Fibroblast of pulmonary artery (primary cell): ENCODE data around the gene CCNT1.

Experiments used
- DNase-seq: peaks from one replicate; pipeline ENCODE4 v3.0.0-alpha.2; 2010; ENCODE audit warnings: low read depth
- H3K4me3 ChIP-seq: replicated peaks from 2 replicates; pipeline ENCODE4 v1.5.1; 2011; ENCODE audit warnings: low read depth, mild to moderate bottlenecking, control low read depth, low read length, moderate library complexity
- CTCF ChIP-seq: IDR thresholded peaks from 2 replicates; pipeline ENCODE4 v1.5.1; 2011; ENCODE audit warnings: mild to moderate bottlenecking, control low read depth, low read length, inconsistent platforms; ENCODE audit errors: missing control alignments

The CCNT1 gene

DNA sequence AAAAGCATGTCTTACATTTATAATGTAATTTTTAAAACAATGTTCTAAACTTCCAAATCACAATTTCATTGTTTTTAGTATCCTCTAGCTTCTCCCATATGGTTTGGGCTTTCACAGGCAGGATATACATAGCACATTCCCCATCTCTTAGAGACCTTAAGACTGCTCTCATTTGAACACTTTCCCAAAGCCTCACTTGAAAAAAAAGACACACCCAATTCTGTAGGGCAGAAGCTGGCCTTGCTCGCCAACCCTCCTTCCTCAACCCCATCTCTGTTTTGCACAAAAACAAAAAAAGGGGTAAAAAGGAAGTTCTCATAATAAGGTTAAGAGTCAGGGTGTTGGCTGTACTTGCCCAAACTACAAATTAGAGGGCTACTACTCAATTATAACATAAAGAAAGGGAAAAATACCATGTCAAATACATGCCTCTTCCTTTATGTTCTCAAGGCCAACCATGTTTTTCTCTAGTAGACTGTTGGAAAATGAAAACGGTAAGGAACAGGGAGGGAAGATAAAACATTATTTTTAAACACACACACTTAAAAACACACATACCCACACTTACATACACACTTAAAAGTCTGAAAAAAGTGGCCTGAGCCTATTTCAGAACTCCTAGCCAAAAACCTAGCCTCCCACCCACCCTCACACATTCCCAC lies 24.6 kb downstream of the CCNT1 start:
- TF ChIP-seq CTCF, result no peak

DNA sequence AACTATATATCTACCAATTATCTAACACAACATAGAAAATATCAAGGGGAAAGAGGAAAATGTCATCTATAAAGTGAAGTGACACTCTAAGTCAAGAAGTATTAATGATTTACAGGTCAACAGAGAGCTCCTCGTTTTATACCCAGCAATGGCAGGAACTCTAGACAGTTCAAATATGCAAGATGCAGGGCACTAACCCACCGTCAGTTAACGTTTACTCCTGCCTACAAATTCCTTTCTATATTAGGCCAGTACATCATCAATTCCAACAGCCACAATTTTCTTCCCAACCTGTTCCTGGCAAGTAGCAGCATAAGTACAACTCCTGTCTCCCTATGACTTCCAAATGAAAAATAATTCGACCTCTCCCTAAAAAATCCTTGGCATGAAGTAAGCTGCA lies 25.5 kb downstream of the CCNT1 start:
- DNase-seq, result no peak
- TF ChIP-seq CTCF, result no peak
- no peak overlapping the region for H3K4me3 ChIP-seq

More for the DNA sequence above, 24.6 kb downstream of the CCNT1 start:
- DNase-seq, result no peak
- H3K4me3 ChIP-seq, result no peak overlapping the region

- no peak for TF ChIP-seq CTCF
- DNase-seq, result no peak
- H3K4me3 ChIP-seq, result no peak overlapping the region
Observed at GRCh38 chr12:48690436-48690835, 26.1 kb downstream of the CCNT1 start.

GRCh38 chr12:48688836-48689235 lies 27.7 kb downstream of the CCNT1 start:
- no peak overlapping the region for H3K4me3 ChIP-seq
- TF ChIP-seq CTCF, result no peak
- DNase-seq, result no peak

DNA sequence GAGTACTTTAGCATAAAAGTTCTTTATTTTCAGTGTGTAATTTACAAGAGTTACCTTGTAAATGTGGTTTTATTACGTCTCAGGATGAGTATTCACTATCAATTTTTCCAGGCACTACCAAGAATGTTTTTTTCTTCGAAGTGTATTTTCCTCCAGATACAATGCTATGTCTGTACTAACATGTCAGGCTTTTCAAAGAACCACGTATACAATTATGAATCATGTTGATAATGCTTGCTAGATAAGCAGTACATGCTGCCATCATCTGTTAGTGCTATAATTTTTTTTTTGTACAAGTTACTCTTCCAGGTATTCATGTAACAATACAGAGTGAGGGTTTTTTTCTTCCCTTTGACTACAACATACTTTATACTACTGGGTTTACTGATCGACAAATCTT lies 28.9 kb downstream of the CCNT1 start:
- no peak for DNase-seq
- no peak overlapping the region for H3K4me3 ChIP-seq
- TF ChIP-seq CTCF, result no peak

DNA sequence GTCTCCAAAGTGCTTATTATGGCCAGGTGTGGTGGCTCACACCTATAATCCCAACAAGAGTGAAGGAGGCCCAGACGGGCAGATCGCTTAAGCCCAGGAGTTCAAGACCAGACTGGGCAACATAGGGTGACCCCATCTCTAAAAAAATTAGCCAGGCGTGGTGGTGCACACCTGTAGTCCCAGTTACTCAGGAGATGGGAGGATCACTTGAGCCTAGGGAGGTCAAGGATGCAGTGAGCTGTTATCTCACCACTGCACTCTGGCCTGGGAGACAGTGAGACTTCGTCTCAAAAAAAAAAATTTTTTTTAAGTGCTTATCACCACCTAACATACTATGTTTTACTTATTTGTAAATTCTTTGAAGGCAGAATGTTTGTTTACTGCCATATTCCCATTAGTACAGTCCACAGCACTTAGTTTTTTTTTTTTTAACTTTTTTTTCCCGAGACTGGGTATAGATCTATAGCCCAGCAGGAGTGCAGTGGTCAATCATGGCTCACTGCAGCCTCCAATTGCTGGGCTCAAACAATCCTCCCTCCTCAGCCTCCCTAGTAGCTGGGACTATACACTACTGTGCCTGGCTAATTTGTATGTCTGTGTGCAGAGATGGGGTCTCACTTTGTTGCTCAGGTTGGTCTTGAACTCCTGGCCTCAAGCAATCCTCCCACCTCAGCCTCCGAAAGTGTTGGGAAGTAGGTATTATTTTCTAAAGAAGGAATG lies 29.7 kb downstream of the CCNT1 start:
- no peak for DNase-seq
- no peak for TF ChIP-seq CTCF
- no peak overlapping the region for H3K4me3 ChIP-seq
